Fibroblast of lung (primary cell): ENCODE results near the gene PANK4. TPM values are rescaled to one million over a fixed set of nuclear protein-coding genes. Genes with fewer than 3 reads are reported as not detected.

Source experiments
- DNase-seq, 2 donors: peaks; one replicate each; pipeline versions ENCODE4 v3.0.0 to v3.0.0-alpha.2; 2010; ENCODE audit warnings: low read depth in 2 of 2
- H2AFZ ChIP-seq: 2 replicates; pipeline ENCODE4 v1.5.1; 2012; ENCODE audit warnings: low read length, control low read depth, inconsistent platforms
- H3K27ac ChIP-seq: 2 replicates; pipeline ENCODE4 v1.5.1; 2011; ENCODE audit warnings: low read length, control low read depth; ENCODE audit not compliant: insufficient read depth
- H3K27me3 ChIP-seq: 2 replicates; pipeline ENCODE4 v1.5.1; 2011; ENCODE audit warnings: mild to moderate bottlenecking, low read length; ENCODE audit not compliant: control insufficient read depth, insufficient read depth
- H3K36me3 ChIP-seq: 2 replicates; pipeline ENCODE4 v1.5.1; 2011; ENCODE audit warnings: low read length; ENCODE audit not compliant: control insufficient read depth, insufficient read depth
- H3K4me1 ChIP-seq: 2 replicates; pipeline ENCODE4 v1.5.1; 2011; ENCODE audit warnings: low read length; ENCODE audit not compliant: control insufficient read depth, insufficient read depth; ENCODE audit errors: extremely low read depth
- H3K4me2 ChIP-seq: 2 replicates; pipeline ENCODE4 v1.5.1; 2011; ENCODE audit warnings: low read length, control low read depth; ENCODE audit not compliant: insufficient read depth; ENCODE audit errors: extremely low read depth
- H3K4me3 ChIP-seq, 4 experiments: fragments of 200-600 bp in 1 of 4; sonication (generic) in 1 of 4; replicated peaks in 1 of 4; 2 replicates each; pipeline ENCODE4 v1.5.1; 2011 to 2016; ENCODE audit warnings: low read length in 4 of 4, low read depth in 3 of 4, mild to moderate bottlenecking in 3 of 4, control low read depth in 2 of 4, inconsistent platforms in 1 of 4, mixed read lengths in 1 of 4; ENCODE audit not compliant: insufficient read depth in 1 of 4; ENCODE audit errors: control extremely low read depth in 1 of 4
- H3K79me2 ChIP-seq: 2 replicates; pipeline ENCODE4 v1.5.1; 2012; ENCODE audit warnings: mild to moderate bottlenecking, low read length, inconsistent platforms; ENCODE audit not compliant: control insufficient read depth, insufficient read depth
- H3K9ac ChIP-seq: 2 replicates; pipeline ENCODE4 v1.5.1; 2011; ENCODE audit warnings: mild to moderate bottlenecking, low read length, control low read depth; ENCODE audit not compliant: insufficient read depth
- H3K9me3 ChIP-seq: 2 replicates; pipeline ENCODE4 v1.5.1; 2012; ENCODE audit warnings: low read depth, low read length; ENCODE audit not compliant: control insufficient read depth, insufficient read depth
- H4K20me1 ChIP-seq: 2 replicates; pipeline ENCODE4 v1.5.1; 2011; ENCODE audit warnings: low read length; ENCODE audit not compliant: control insufficient read depth, insufficient read depth; ENCODE audit errors: extremely low read depth
- EZH2 ChIP-seq: IDR thresholded peaks from 2 replicates; pipeline ENCODE4 v1.5.1; 2012; ENCODE audit warnings: low read length, control low read depth, mild to moderate bottlenecking; ENCODE audit errors: missing control alignments
- polyA minus RNA-seq: library from RNA; depleted of rRNA, polyadenylated mRNA; stranded (reverse); fragments of >200 nt; gene quantifications from 2 replicates; pipeline ENCODE4 v1.2.3, GENCODE V29; 2011; ENCODE audit warnings: low replicate concordance
- polyA plus RNA-seq, 2 donors: library from polyadenylated mRNA; depleted of rRNA in 1 of 2; stranded (reverse) in 1 of 2; unstranded in 1 of 2; fragments of >200 nt; gene quantifications; 2 replicates each; pipeline ENCODE4 v1.2.1, GENCODE V29; 2011 to 2012; ENCODE audit warnings: missing spikeins in 1 of 2
- total RNA-seq: library from RNA; depleted of rRNA; stranded (reverse); fragments of >200 nt; gene quantifications from 2 replicates; pipeline ENCODE4 v1.2.1, GENCODE V29; 2014
- TF ChIP-seq, protein P1 (sequence below), 2 donors: IDR thresholded peaks in 1 of 2; conservative IDR thresholded peaks in 1 of 2; 1 replicate in 1 of 2; 2 replicates in 1 of 2; pipeline ENCODE4 v1.5.1; 2011 to 2012; ENCODE audit warnings: low read length in 2 of 2, control low read depth in 1 of 2, inconsistent platforms in 1 of 2, low read depth in 1 of 2, mild to moderate bottlenecking in 1 of 2

Gene PANK4
- 16.9 and 17.0 TPM in 2 replicates for total RNA-seq
- polyA plus RNA-seq: 8.5 and 10.4 TPM in 2 replicates
- polyA plus RNA-seq (2012): 9.1 and 13.2 TPM in 2 replicates
- 8.0 and 16.1 TPM in 2 replicates for polyA minus RNA-seq

DNA sequence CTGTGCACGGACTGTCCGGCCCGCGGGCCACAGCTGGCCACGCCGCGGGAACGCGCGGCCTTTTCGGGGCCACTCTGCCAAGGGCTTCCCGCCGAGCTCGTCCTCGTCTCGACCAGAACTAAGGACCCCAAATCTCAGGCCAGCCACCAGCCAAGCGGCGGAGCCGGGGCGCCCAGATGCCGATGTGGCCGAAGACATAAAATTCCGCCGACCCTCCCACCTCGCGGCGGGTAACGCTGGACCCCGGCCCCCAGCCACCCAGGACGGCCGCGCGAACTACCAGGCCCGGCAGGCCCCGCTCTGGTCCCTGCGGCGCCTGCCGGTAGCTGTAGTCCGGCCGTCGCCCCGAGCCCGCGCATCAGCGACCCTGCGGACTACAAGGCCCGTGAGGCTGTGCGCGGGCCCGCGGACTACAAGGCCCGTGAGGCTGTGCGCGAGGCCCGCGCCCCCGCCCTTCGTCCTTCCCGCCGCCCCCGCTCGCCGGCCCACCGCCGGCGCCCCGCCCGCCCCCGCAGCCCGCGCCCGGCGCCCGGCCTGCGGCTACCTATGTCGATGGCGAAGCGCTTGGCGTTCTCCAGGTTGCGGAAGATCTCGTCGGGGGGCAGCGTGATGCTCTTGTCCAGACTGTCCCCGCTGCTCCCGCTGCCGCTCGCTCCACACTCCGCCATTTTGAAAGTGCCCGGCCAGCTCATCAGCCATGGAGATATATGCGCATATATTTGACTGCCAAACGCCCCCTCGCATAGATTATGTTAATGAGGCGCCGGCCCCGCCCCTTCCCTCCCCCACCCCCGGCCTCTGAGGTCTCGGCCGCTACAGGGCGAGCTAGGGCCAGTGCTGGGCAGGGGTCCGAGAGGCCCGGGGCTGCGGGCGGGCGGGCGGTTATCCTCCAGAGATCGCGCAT, at the start of gene PANK4:
Gene PANK4, minus strand, starts transcription at position 677 of the 904 bp plus-strand sequence. Its CDS starts 9 bp downstream, at position 668.
- peak within 1 kb of the TSS; percentile 60 for H2AFZ ChIP-seq
- H3K79me2 ChIP-seq: peaks cover 34% of the 10 kb centered on the region
- H3K27ac ChIP-seq: peak within 1 kb of the TSS; percentile 74
- H3K36me3 ChIP-seq: peaks cover 2% of the 10 kb centered on the region
- peak; percentile 94 for DNase-seq
- H3K27me3 ChIP-seq: peaks cover 5% of the 10 kb centered on the region
- no peaks in the 10 kb centered on the region for H4K20me1 ChIP-seq
- peak within 1 kb of the TSS; percentile 77 to 97 (median 91) for H3K4me3 ChIP-seq
- TF ChIP-seq EZH2: no peak
- TF ChIP-seq, protein P1, sequence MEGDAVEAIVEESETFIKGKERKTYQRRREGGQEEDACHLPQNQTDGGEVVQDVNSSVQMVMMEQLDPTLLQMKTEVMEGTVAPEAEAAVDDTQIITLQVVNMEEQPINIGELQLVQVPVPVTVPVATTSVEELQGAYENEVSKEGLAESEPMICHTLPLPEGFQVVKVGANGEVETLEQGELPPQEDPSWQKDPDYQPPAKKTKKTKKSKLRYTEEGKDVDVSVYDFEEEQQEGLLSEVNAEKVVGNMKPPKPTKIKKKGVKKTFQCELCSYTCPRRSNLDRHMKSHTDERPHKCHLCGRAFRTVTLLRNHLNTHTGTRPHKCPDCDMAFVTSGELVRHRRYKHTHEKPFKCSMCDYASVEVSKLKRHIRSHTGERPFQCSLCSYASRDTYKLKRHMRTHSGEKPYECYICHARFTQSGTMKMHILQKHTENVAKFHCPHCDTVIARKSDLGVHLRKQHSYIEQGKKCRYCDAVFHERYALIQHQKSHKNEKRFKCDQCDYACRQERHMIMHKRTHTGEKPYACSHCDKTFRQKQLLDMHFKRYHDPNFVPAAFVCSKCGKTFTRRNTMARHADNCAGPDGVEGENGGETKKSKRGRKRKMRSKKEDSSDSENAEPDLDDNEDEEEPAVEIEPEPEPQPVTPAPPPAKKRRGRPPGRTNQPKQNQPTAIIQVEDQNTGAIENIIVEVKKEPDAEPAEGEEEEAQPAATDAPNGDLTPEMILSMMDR (conservative IDR thresholded peaks at IDR 0.05 in 1 of 2, IDR thresholded peaks at IDR 0.05 in 1 of 2; ENCODE audit: low read depth in 1 of 2, low read length in 2 of 2): peak in 1 of 2 donors; percentile 7
- no peaks in the 10 kb centered on the region for H3K9me3 ChIP-seq
- H3K9ac ChIP-seq: peak within 1 kb of the TSS; percentile 81
- peak within 1 kb of the TSS; percentile 87 for H3K4me2 ChIP-seq
- H3K4me1 ChIP-seq: peaks cover 20% of the 10 kb centered on the region

DNA sequence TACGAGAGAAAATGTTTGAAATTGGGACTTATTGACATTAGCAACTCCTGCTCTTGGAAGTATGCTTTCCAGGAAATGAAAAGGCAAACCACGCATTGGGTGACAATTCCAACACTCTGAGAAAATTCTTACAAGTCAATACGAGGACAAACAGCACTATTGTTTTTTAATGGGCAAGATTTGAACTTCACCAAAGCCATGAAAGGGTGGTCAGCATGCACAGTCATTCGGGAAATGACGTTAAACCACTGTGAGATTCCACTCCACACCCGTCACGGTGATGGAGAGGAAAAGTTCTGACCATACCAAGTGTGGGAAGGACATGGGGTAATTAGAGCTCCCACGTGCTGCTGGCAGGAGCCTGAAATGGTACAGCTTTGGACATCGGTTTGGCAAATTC, 48.0 kb upstream of the PANK4 start:
- Histone ChIP-seq H3K36me3 (no peaks in the 10 kb centered on the region), H3K27me3 (peaks cover 6% of the 10 kb centered on the region), H3K4me2 (no peak overlapping the region), H3K4me1 (peaks cover 2% of the 10 kb centered on the region), H4K20me1 (no peaks in the 10 kb centered on the region), H3K27ac (no peak overlapping the region), H3K4me3 (no peak overlapping the region), H3K9ac (no peak overlapping the region), H3K79me2 (no peaks in the 10 kb centered on the region), H2AFZ (no peak overlapping the region), H3K9me3 (no peaks in the 10 kb centered on the region)
- no peak for TF ChIP-seq EZH2
- TF ChIP-seq, protein P1 (conservative IDR thresholded peaks at IDR 0.05 in 1 of 2, IDR thresholded peaks at IDR 0.05 in 1 of 2; ENCODE audit: low read depth in 1 of 2, low read length in 2 of 2): no peak
- DNase-seq: peak in 1 of 2 donors; percentile 9

DNA sequence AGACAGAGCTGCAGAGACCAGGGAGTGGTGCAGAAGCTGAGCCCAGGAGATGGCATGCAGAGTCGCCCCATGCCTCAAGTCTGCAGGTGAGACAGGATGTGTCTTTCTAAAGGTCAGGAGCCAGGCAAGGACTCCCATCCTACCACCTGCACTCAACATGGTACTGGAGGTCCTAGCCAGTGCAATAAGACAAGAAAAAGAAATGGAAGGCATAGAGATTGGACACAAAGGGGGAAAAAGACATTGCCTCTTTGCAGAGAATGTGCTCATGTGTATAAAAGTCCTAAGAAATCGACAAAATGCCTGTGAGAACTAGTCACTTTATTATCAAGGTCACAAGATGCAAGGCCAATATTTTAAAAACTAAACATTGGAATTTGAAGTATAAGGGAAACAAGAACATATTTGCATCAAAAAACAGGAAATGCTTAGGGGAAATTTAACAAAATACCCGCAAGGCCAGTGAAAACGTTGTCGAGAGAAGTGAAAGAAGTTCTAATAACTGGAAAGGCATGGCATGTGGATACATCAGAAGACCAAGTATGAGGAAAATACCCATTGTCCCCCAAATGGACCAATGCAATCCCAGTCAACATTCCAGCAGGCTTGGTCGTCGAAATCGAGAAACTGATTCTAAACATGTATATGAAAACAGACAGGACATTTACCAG, 47.0 kb upstream of the PANK4 start:
- H2AFZ ChIP-seq: no peak overlapping the region
- H3K4me1 ChIP-seq: peaks cover 2% of the 10 kb centered on the region
- no peaks in the 10 kb centered on the region for H3K9me3 ChIP-seq
- TF ChIP-seq, protein P1 (conservative IDR thresholded peaks at IDR 0.05 in 1 of 2, IDR thresholded peaks at IDR 0.05 in 1 of 2; ENCODE audit: low read depth in 1 of 2, low read length in 2 of 2): no peak
- TF ChIP-seq EZH2: no peak
- H3K36me3 ChIP-seq: no peaks in the 10 kb centered on the region
- H3K4me3 ChIP-seq: no peak overlapping the region
- H3K9ac ChIP-seq: no peak overlapping the region
- H3K79me2 ChIP-seq: no peaks in the 10 kb centered on the region
- no peak overlapping the region for H3K27ac ChIP-seq
- H4K20me1 ChIP-seq: no peaks in the 10 kb centered on the region
- peaks cover 6% of the 10 kb centered on the region for H3K27me3 ChIP-seq
- H3K4me2 ChIP-seq: no peak overlapping the region
- no peak for DNase-seq
